Natural killer cell (primary cell): ENCODE results near the gene OR2M7. TPM values are rescaled to one million over a fixed set of nuclear protein-coding genes. Genes with fewer than 3 reads are reported as not detected.

Experiments
- ATAC-seq, 3 donors: fragments of 150-1000 bp in 2 of 3; fragments of 200-7000 bp in 1 of 3; cut with Tn5 transposase; 1 replicate in 1 of 3; 2 replicates in 2 of 3; pipeline ENCODE4 v1.10.0; 2021; ENCODE audit warnings: mild to moderate bottlenecking in 2 of 3, moderate library complexity in 2 of 3
- DNase-seq, 2 donors: peaks; one replicate each; pipeline versions ENCODE4 v3.0.0 to v3.0.0-alpha.2; 2013 to 2021; ENCODE audit warnings: mixed read lengths in 1 of 2
- H3K27ac ChIP-seq: one replicate; pipeline ENCODE4 v1.5.1; 2013; ENCODE audit warnings: mild to moderate bottlenecking, low read length
- H3K27me3 ChIP-seq: one replicate; pipeline ENCODE4 v1.6.1; 2013; ENCODE audit warnings: low read length; ENCODE audit not compliant: control insufficient read depth, insufficient read depth
- H3K36me3 ChIP-seq: one replicate; pipeline ENCODE4 v1.6.1; 2013; ENCODE audit warnings: low read length; ENCODE audit not compliant: control insufficient read depth, insufficient read depth
- H3K4me1 ChIP-seq: one replicate; pipeline ENCODE4 v1.6.1; 2013; ENCODE audit warnings: low read length; ENCODE audit not compliant: control insufficient read depth, insufficient read depth
- H3K4me3 ChIP-seq: one replicate; pipeline ENCODE4 v1.5.1; 2013; ENCODE audit warnings: low read length
- H3K9me3 ChIP-seq: one replicate; pipeline ENCODE4 v1.6.1; 2013; ENCODE audit warnings: low read length; ENCODE audit not compliant: control insufficient read depth, insufficient read depth
- H3K27ac Mint-ChIP-seq, 2 donors: one replicate each; pipeline ENCODE4 v1.8.0; 2022; ENCODE audit warnings: mild to moderate bottlenecking in 2 of 2, mixed read lengths in 2 of 2, moderate library complexity in 1 of 2
- H3K27me3 Mint-ChIP-seq, 2 donors: one replicate each; pipeline ENCODE4 v1.8.0; 2022; ENCODE audit warnings: low read depth in 2 of 2, mixed read lengths in 2 of 2
- H3K36me3 Mint-ChIP-seq: one replicate; pipeline ENCODE4 v1.8.0; 2022; ENCODE audit warnings: mixed read lengths
- H3K4me1 Mint-ChIP-seq, 2 donors: one replicate each; pipeline ENCODE4 v1.8.0; 2022; ENCODE audit warnings: mixed read lengths in 2 of 2
- H3K4me3 Mint-ChIP-seq: one replicate; pipeline ENCODE4 v1.8.0; 2022; ENCODE audit warnings: mild to moderate bottlenecking, moderate library complexity, mixed read lengths
- H3K9me3 Mint-ChIP-seq, 2 donors: one replicate each; pipeline ENCODE4 v1.8.0; 2022; ENCODE audit warnings: mixed read lengths in 2 of 2
- WGBS: methylation state at CpG from one replicate; pipeline ENCODE4 v1.1.7; 2013; ENCODE audit warnings: missing lambda C conversion rate; ENCODE audit not compliant: insufficient coverage; 5-methylcytosine and 5-hydroxymethylcytosine counted together
- intact Hi-C: fragments of 100-400 bp; cut with micrococcal nuclease; formaldehyde crosslinking; loops from one replicate; pipeline ENCODE4 v1.14.2; 2022
- total RNA-seq, 4 donors: library from RNA; stranded (reverse); fragments of 120-200 nt in 1 of 4; gene quantifications; one replicate each; pipeline versions ENCODE4 v1.2.3 to v1.2.4, GENCODE V29; 2013 to 2022
- TF ChIP-seq, protein P1 (sequence below): fragments of 200-600 bp; IDR thresholded peaks from one replicate; pipeline ENCODE4 v1.8.0; 2022; ENCODE audit warnings: antibody characterized with exemption

The OR2M7 gene
- total RNA-seq, 3 donors from 2014 or later (not counting 1 experiment from before 2014, with no cell fraction given), result not detected

DNA sequence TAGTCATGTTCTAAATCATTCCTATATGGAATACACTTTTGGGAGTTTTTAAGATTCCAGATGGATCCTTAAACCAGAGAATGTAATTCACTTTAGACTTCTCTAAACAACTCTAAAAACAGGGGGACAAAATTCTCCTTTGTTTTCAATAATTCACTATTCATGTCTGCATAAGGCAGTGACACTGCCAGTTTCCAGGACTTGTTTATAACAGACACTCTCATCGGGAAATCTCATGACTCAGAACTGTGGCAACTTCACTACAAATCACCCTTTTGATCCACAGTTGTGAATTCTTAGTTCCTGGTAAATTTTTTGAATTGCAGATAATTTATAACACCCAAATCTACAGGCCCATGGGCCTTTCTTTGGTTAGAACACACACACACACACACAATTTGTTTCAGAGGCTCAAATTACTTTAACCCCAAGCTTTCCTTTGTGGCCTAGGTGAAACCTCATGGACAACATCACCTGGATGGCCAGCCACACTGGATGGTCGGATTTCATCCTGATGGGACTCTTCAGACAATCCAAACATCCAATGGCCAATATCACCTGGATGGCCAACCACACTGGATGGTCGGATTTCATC, 36.9 kb upstream of the OR2M7 start, which contains the start of gene OR2T4:
Gene OR2T4, plus strand, starts transcription at position 545 of the 595 bp plus-strand sequence. Its CDS starts 0 bp downstream, at position 545.
- ATAC-seq (no peak), DNase-seq (no peak)
- Histone ChIP-seq H3K27ac (no peak within 1 kb of the TSS), H3K9me3 (no peaks in the 10 kb centered on the region), H3K27me3 (no peaks in the 10 kb centered on the region), H3K36me3 (no peaks in the 10 kb centered on the region), H3K4me1 (no peaks in the 10 kb centered on the region), H3K4me3 (no peak within 1 kb of the TSS)
- 63% methylated on average over 1 of the region's 3 CpGs for WGBS
- H3K9me3 Mint-ChIP-seq, result peaks cover 0 to 4% of the 10 kb centered on the region in 2 donors
- no peaks in the 10 kb centered on the region for H3K36me3 Mint-ChIP-seq
- no peaks in the 10 kb centered on the region for H3K4me1 Mint-ChIP-seq
- TF ChIP-seq, protein P1, sequence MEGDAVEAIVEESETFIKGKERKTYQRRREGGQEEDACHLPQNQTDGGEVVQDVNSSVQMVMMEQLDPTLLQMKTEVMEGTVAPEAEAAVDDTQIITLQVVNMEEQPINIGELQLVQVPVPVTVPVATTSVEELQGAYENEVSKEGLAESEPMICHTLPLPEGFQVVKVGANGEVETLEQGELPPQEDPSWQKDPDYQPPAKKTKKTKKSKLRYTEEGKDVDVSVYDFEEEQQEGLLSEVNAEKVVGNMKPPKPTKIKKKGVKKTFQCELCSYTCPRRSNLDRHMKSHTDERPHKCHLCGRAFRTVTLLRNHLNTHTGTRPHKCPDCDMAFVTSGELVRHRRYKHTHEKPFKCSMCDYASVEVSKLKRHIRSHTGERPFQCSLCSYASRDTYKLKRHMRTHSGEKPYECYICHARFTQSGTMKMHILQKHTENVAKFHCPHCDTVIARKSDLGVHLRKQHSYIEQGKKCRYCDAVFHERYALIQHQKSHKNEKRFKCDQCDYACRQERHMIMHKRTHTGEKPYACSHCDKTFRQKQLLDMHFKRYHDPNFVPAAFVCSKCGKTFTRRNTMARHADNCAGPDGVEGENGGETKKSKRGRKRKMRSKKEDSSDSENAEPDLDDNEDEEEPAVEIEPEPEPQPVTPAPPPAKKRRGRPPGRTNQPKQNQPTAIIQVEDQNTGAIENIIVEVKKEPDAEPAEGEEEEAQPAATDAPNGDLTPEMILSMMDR, result no peak
- intact Hi-C loops, result no loop called here
- no peak within 1 kb of the TSS for H3K27ac Mint-ChIP-seq
- no peaks in the 10 kb centered on the region for H3K27me3 Mint-ChIP-seq
- no peak within 1 kb of the TSS for H3K4me3 Mint-ChIP-seq

DNA sequence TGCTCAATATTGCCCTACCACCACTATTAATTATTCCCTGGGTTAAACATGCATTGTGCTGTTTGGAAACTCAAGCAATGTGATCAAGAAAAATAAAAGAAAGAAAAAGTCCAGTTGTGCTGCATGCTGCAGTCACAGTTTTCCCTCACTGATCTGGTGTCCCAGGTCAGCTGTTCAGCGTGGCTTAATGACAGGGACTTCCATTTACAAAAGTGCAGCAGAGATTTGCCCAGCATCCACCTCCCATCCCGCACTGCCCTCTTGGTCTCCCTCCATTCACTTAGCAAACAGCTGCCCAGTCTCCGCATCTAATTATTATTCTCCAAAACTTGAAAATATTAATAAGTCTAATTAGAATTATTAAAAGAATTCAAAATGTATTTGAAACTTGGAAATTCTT, 35.0 kb upstream of the OR2M7 start:
- Histone ChIP-seq H3K9me3 (no peaks in the 10 kb centered on the region), H3K27me3 (no peaks in the 10 kb centered on the region), H3K36me3 (no peaks in the 10 kb centered on the region), H3K4me1 (no peaks in the 10 kb centered on the region), H3K27ac (no peak overlapping the region), H3K4me3 (no peak overlapping the region)
- H3K27ac Mint-ChIP-seq, result no peak overlapping the region
- no peaks in the 10 kb centered on the region for H3K36me3 Mint-ChIP-seq
- H3K27me3 Mint-ChIP-seq, result no peaks in the 10 kb centered on the region
- TF ChIP-seq, protein P1, result no peak
- no peak overlapping the region for H3K4me3 Mint-ChIP-seq
- DNase-seq, result no peak
- no peaks in the 10 kb centered on the region for H3K4me1 Mint-ChIP-seq
- intact Hi-C loops, result no loop called here
- WGBS, result 43% methylated on average over 2 of the region's 3 CpGs
- H3K9me3 Mint-ChIP-seq, result peaks cover 0 to 4% of the 10 kb centered on the region in 2 donors
- ATAC-seq, result no peak

DNA sequence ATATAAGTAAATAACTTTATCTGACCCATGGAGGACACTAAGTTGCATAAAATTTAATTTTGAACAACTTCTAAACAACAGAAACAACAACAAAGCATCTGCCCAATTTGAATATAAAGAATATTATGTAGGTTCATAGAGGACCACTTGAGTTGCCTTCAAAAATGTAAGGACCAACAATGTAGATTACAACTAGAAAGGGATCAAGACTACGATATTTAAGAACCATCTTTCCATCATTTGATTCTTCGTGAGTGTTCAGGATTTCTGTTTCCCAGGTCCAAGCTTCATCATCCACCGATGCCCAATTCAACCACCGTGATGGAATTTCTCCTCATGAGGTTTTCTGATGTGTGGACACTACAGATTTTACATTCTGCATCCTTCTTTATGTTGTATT, 24.1 kb upstream of the OR2M7 start, which contains the start of gene OR14C36:
Gene OR14C36, plus strand, starts transcription at position 301 of the 400 bp plus-strand sequence. Its CDS starts 0 bp downstream, at position 301.
- ATAC-seq, result no peak
- WGBS, result 85% methylated on average over 3 of the region's 4 CpGs

More for the DNA sequence above, 24.1 kb upstream of the OR2M7 start, which contains the start of gene OR14C36:
- Mint-ChIP-seq H3K27ac (no peak within 1 kb of the TSS), H3K36me3 (no peaks in the 10 kb centered on the region), H3K9me3 (no peaks in the 10 kb centered on the region), H3K4me3 (no peak within 1 kb of the TSS), H3K4me1 (no peaks in the 10 kb centered on the region), H3K27me3 (peaks cover 0 to 3% of the 10 kb centered on the region in 2 donors)
- Histone ChIP-seq H3K9me3 (no peaks in the 10 kb centered on the region), H3K4me1 (no peaks in the 10 kb centered on the region), H3K27me3 (no peaks in the 10 kb centered on the region), H3K36me3 (no peaks in the 10 kb centered on the region), H3K27ac (no peak within 1 kb of the TSS), H3K4me3 (no peak within 1 kb of the TSS)
- intact Hi-C loops, result no loop called here
- DNase-seq, result no peak
- TF ChIP-seq, protein P1, result no peak
